Ishikawa (cell line): ENCODE results near the gene SHFL.

Source experiments
- CEBPB ChIP-seq: IDR thresholded peaks from 2 replicates; pipeline ENCODE4 v1.6.1; 2012
- CREB1 ChIP-seq: IDR thresholded peaks from 2 replicates; pipeline ENCODE4 v1.6.1; 2012; ENCODE audit warnings: low read depth
- EGR1 ChIP-seq: IDR thresholded peaks from 2 replicates; pipeline ENCODE4 v1.6.1; 2012
- EP300 ChIP-seq: IDR thresholded peaks from 2 replicates; pipeline ENCODE4 v1.6.1; 2012; ENCODE audit warnings: borderline replicate concordance
- FOXM1 ChIP-seq: IDR thresholded peaks from 2 replicates; pipeline ENCODE4 v1.6.1; 2012; ENCODE audit warnings: low read depth, borderline replicate concordance
- RAD21 ChIP-seq: IDR thresholded peaks from 2 replicates; pipeline ENCODE4 v1.6.1; 2012; ENCODE audit warnings: low read depth
- TAF1 ChIP-seq: IDR thresholded peaks from 2 replicates; pipeline ENCODE4 v1.6.1; 2012; ENCODE audit warnings: low read depth, mild to moderate bottlenecking
- TCF12 ChIP-seq: IDR thresholded peaks from 2 replicates; pipeline ENCODE4 v1.6.1; 2012; ENCODE audit warnings: low read depth
- YY1 ChIP-seq: IDR thresholded peaks from 2 replicates; pipeline ENCODE4 v1.6.1; 2012; ENCODE audit warnings: low read depth
- ZBTB7A ChIP-seq: IDR thresholded peaks from 2 replicates; pipeline ENCODE4 v1.6.1; 2012; ENCODE audit warnings: low read depth
- TF ChIP-seq, protein P1 (sequence below): IDR thresholded peaks from 2 replicates; pipeline ENCODE4 v1.6.1; 2012; ENCODE audit warnings: low read depth, mild to moderate bottlenecking
- TF ChIP-seq, protein P2 (sequence below): IDR thresholded peaks from 2 replicates; pipeline ENCODE4 v1.6.1; 2012
- TF ChIP-seq, protein P3 (sequence below): IDR thresholded peaks from 2 replicates; pipeline ENCODE4 v1.6.1; 2012

GRCh38 chr19:10049626-10050025 lies 36.5 kb upstream of the SHFL start:
- TF ChIP-seq CEBPB (no peak), ZBTB7A (no peak), TAF1 (no peak), EP300 (no peak), YY1 (no peak), FOXM1 (no peak), EGR1 (no peak), CREB1 (no peak), RAD21 (no peak), TCF12 (no peak)
- TF ChIP-seq, protein P1, sequence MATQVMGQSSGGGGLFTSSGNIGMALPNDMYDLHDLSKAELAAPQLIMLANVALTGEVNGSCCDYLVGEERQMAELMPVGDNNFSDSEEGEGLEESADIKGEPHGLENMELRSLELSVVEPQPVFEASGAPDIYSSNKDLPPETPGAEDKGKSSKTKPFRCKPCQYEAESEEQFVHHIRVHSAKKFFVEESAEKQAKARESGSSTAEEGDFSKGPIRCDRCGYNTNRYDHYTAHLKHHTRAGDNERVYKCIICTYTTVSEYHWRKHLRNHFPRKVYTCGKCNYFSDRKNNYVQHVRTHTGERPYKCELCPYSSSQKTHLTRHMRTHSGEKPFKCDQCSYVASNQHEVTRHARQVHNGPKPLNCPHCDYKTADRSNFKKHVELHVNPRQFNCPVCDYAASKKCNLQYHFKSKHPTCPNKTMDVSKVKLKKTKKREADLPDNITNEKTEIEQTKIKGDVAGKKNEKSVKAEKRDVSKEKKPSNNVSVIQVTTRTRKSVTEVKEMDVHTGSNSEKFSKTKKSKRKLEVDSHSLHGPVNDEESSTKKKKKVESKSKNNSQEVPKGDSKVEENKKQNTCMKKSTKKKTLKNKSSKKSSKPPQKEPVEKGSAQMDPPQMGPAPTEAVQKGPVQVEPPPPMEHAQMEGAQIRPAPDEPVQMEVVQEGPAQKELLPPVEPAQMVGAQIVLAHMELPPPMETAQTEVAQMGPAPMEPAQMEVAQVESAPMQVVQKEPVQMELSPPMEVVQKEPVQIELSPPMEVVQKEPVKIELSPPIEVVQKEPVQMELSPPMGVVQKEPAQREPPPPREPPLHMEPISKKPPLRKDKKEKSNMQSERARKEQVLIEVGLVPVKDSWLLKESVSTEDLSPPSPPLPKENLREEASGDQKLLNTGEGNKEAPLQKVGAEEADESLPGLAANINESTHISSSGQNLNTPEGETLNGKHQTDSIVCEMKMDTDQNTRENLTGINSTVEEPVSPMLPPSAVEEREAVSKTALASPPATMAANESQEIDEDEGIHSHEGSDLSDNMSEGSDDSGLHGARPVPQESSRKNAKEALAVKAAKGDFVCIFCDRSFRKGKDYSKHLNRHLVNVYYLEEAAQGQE: no peak
- TF ChIP-seq, protein P2, sequence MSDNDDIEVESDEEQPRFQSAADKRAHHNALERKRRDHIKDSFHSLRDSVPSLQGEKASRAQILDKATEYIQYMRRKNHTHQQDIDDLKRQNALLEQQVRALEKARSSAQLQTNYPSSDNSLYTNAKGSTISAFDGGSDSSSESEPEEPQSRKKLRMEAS: no peak
- TF ChIP-seq, protein P3, sequence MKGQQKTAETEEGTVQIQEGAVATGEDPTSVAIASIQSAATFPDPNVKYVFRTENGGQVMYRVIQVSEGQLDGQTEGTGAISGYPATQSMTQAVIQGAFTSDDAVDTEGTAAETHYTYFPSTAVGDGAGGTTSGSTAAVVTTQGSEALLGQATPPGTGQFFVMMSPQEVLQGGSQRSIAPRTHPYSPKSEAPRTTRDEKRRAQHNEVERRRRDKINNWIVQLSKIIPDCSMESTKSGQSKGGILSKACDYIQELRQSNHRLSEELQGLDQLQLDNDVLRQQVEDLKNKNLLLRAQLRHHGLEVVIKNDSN: no peak
